K562 (cell line): Measurements from ENCODE around the gene FAM118B. TPM values are rescaled to one million over a fixed set of nuclear protein-coding genes. Genes with fewer than 3 reads are reported as not detected.

Experiments
- ATAC-seq: fragments of 200-7000 bp; cut with Tn5 transposase; 3 replicates; pipeline ENCODE4 v1.9.1; 2020; ENCODE audit warnings: moderate library complexity
- BruUV-seq: library from RNA; stranded (reverse); fragments of 400-500 nt; replicated peaks from 2 replicates; lab custom pipeline; 2021; lab: Mats Ljungman, UMichigan
- CTCF ChIA-PET: fragments of 300-600 bp; formaldehyde crosslinking; extraction: SDS; loops from one replicate; lab custom pipeline; 2021; ENCODE audit warnings: low intra/inter-chr PET ratio; lab: Yijun Ruan, JAX
- POLR2A ChIA-PET: fragments of 300-600, 350-650 bp; sonication (Branson Sonifier 250); formaldehyde crosslinking; extraction: SDS; loops from one replicate; lab custom pipeline; 2021; ENCODE audit warnings: antibody characterized with exemption, inconsistent platforms; lab: Yijun Ruan, JAX
- DNase-seq, 4 experiments: peaks; one replicate each; pipeline versions ENCODE4 v3.0.0 to v3.0.0-alpha.2; 2011 to 2018; ENCODE audit warnings: low spot score in 3 of 4, mixed read lengths in 3 of 4; ENCODE audit errors: extremely low read depth in 1 of 4
- FAIRE-seq: peaks from 2 replicates; lab custom pipeline; 2011; peaks lifted over from hg19 to GRCh38; lab: Jason Lieb, UNC
- H2AFZ ChIP-seq: 2 replicates; pipeline ENCODE4 v1.6.0; 2011; ENCODE audit warnings: low read depth, low read length, control low read depth, inconsistent platforms
- H3K27ac ChIP-seq: fragments of 200-600 bp; 3 replicates; pipeline ENCODE4 v1.8.0; 2011; ENCODE audit warnings: low read depth, mild to moderate bottlenecking, control low read depth, inconsistent platforms, low read length, moderate library complexity, mixed read lengths; ENCODE audit errors: extremely low read depth
- H3K27me3 ChIP-seq, 2 experiments: fragments of 300-600 bp in 1 of 2; 2 replicates in 1 of 2; 3 replicates in 1 of 2; pipeline versions ENCODE4 v1.6.0 to v1.8.0; 2011; ENCODE audit warnings: inconsistent platforms in 2 of 2, low read length in 2 of 2, mild to moderate bottlenecking in 1 of 2, mixed read lengths in 1 of 2, moderate library complexity in 1 of 2; ENCODE audit not compliant: control insufficient read depth in 2 of 2, insufficient read depth in 2 of 2
- H3K36me3 ChIP-seq: fragments of 300-600 bp; 3 replicates; pipeline ENCODE4 v1.8.0; 2011; ENCODE audit warnings: mild to moderate bottlenecking, low read length, inconsistent platforms; ENCODE audit not compliant: control insufficient read depth, insufficient read depth
- H3K4me1 ChIP-seq, 2 experiments: fragments of 200-600 bp in 1 of 2; replicated peaks in 1 of 2; 2 replicates in 1 of 2; 3 replicates in 1 of 2; pipeline versions ENCODE4 v1.5.1 to v1.8.0; 2011; ENCODE audit warnings: inconsistent platforms in 2 of 2, low read length in 2 of 2, mild to moderate bottlenecking in 1 of 2, mixed read lengths in 1 of 2, moderate library complexity in 1 of 2; ENCODE audit not compliant: control insufficient read depth in 2 of 2, insufficient read depth in 2 of 2
- H3K4me2 ChIP-seq: 2 replicates; pipeline ENCODE4 v1.6.1; 2011; ENCODE audit warnings: low read length, control low read depth, inconsistent platforms, mixed read lengths; ENCODE audit not compliant: insufficient read depth
- H3K4me3 ChIP-seq: fragments of 200-600 bp; sonication (generic), shearing (Covaris generic); 2 replicates; pipeline ENCODE4 v1.5.1; 2016; ENCODE audit warnings: control low read depth, inconsistent platforms
- H3K79me2 ChIP-seq: fragments of 200-600 bp; 3 replicates; pipeline ENCODE4 v1.8.0; 2011; ENCODE audit warnings: low read length, inconsistent platforms; ENCODE audit not compliant: control insufficient read depth, insufficient read depth
- H3K9ac ChIP-seq, 2 experiments: 2 replicates each; pipeline versions ENCODE4 v1.6.0 to v1.6.1; 2011; ENCODE audit warnings: low read depth in 2 of 2, low read length in 2 of 2, control low read depth in 1 of 2, inconsistent platforms in 1 of 2, mild to moderate bottlenecking in 1 of 2, mixed read lengths in 1 of 2; ENCODE audit not compliant: insufficient read depth in 1 of 2
- H3K9me1 ChIP-seq: one replicate; pipeline ENCODE4 v1.6.0; 2011; ENCODE audit warnings: inconsistent platforms, mild to moderate bottlenecking, low read length, moderate library complexity; ENCODE audit not compliant: control insufficient read depth, insufficient read depth
- H3K9me3 ChIP-seq: replicated peaks from 2 replicates; pipeline ENCODE4 v1.5.1; 2011; ENCODE audit warnings: low read depth, low read length, inconsistent platforms; ENCODE audit not compliant: control insufficient read depth, insufficient read depth
- H4K20me1 ChIP-seq: replicated peaks from 2 replicates; pipeline ENCODE4 v1.6.1; 2011; ENCODE audit warnings: low read length, inconsistent platforms, mixed read lengths; ENCODE audit not compliant: control insufficient read depth, insufficient read depth
- CC2D1A ChIP-seq: fragments of 450-650 bp; IDR thresholded peaks from 2 replicates; pipeline ENCODE4 v1.6.1; 2017; ENCODE audit warnings: mild to moderate bottlenecking
- CLOCK ChIP-seq: fragments of 250-450 bp; sonication (Bioruptor Pico); IDR thresholded peaks from 2 replicates; pipeline ENCODE4 v1.4.0; 2020; ENCODE audit warnings: mild to moderate bottlenecking, moderate library complexity, borderline replicate concordance
- DPF2 ChIP-seq: fragments of 450-650 bp; IDR thresholded peaks from 2 replicates; pipeline ENCODE4 v1.6.1; 2016
- E2F5 ChIP-seq: sonication (generic); formaldehyde crosslinking; IDR thresholded peaks from 2 replicates; pipeline ENCODE4 v1.8.0; 2022; ENCODE audit warnings: mild to moderate bottlenecking, missing genetic modification reagents
- ELF4 ChIP-seq: fragments of 450-650 bp; formaldehyde crosslinking; IDR thresholded peaks from 2 replicates; pipeline ENCODE4 v1.4.0; 2022; ENCODE audit warnings: missing genetic modification characterization
- FOXK1 ChIP-seq: sonication (generic); formaldehyde crosslinking; IDR thresholded peaks from 2 replicates; pipeline ENCODE4 v1.8.0; 2022; ENCODE audit warnings: missing genetic modification reagents, mild to moderate bottlenecking, borderline replicate concordance
- HNRNPLL ChIP-seq: fragments of 200-400 bp; formaldehyde crosslinking; IDR thresholded peaks from 2 replicates; pipeline ENCODE4 v1.6.1; 2017; ENCODE audit warnings: low read length, low read depth, mild to moderate bottlenecking; ENCODE audit not compliant: poor library complexity, severe bottlenecking
- KDM1A ChIP-seq, 2 experiments: fragments of 450-650 bp; IDR thresholded peaks; 2 replicates each; pipeline ENCODE4 v1.6.1; 2016; ENCODE audit warnings: mild to moderate bottlenecking in 2 of 2
- MAX ChIP-seq: sonication (generic); formaldehyde crosslinking; IDR thresholded peaks from 2 replicates; pipeline ENCODE4 v1.9.0; 2022; ENCODE audit warnings: mild to moderate bottlenecking, missing genetic modification reagents
- RBM25 ChIP-seq: fragments of 200-400 bp; formaldehyde crosslinking; IDR thresholded peaks from 2 replicates; pipeline ENCODE4 v1.6.1; 2018; ENCODE audit warnings: low read length, low read depth, moderate library complexity; ENCODE audit not compliant: severe bottlenecking
- SIRT6 ChIP-seq: IDR thresholded peaks from one replicate; pipeline ENCODE4 v1.6.1; 2012; ENCODE audit warnings: low read depth, mild to moderate bottlenecking, control low read depth, inconsistent platforms, low read length, moderate library complexity
- SMARCC2 ChIP-seq: fragments of 450-650 bp; IDR thresholded peaks from 2 replicates; pipeline ENCODE4 v1.6.1; 2017; ENCODE audit warnings: antibody characterized with exemption, moderate library complexity, mild to moderate bottlenecking, low read depth
- TCF3 ChIP-seq: sonication (generic); formaldehyde crosslinking; IDR thresholded peaks from 2 replicates; pipeline ENCODE4 v1.4.0; 2020; ENCODE audit warnings: mild to moderate bottlenecking, missing genetic modification reagents
- TSC22D4 ChIP-seq: fragments of 450-650 bp; IDR thresholded peaks from 2 replicates; pipeline ENCODE4 v1.6.1; 2016; ENCODE audit warnings: missing genetic modification characterization, missing biosample characterization, control low read depth
- WGBS: fragments of 100-300 bp; shearing (Covaris generic); methylation state at CpG from one replicate; pipeline ENCODE4 v1.1.6; 2016; ENCODE audit warnings: low coverage, mixed read lengths; ENCODE audit not compliant: insufficient coverage; ENCODE audit errors: missing lambda C conversion rate; 5-methylcytosine and 5-hydroxymethylcytosine counted together
- in situ Hi-C: fragments of 300-500 bp; cut with MboI; formaldehyde crosslinking; loops from 4 replicates; pipeline ENCODE4 v1.15.0; 2018; ENCODE audit warnings: inconsistent platforms, mixed read lengths
- intact Hi-C: fragments of 100-400 bp; cut with micrococcal nuclease; formaldehyde crosslinking; loops from 2 replicates; pipeline ENCODE4 v1.14.2; 2022
- polyA plus RNA-seq, 8 experiments: library from polyadenylated mRNA; depleted of rRNA in 4 of 8; stranded (reverse) in 5 of 8; unstranded in 3 of 8; fragments of >200 nt; fragmentation: Nextera tagmentation in 2 of 8; fragmentation: Illumina TruSeq in 1 of 8; extraction: Ambion mirVana in 2 of 8; extraction: Trizol in 1 of 8; gene quantifications; 2 replicates each; pipeline versions ENCODE4 v1.2.1 to v1.2.3, GENCODE V29; 2011 to 2014; ENCODE audit warnings: inconsistent platforms in 1 of 8, missing spikeins in 1 of 8
- total RNA-seq, 7 experiments: library from RNA; depleted of rRNA in 6 of 7; stranded (reverse); fragments of >200 nt in 6 of 7; fragmentation: Illumina TruSeq in 2 of 7; extraction: Trizol in 2 of 7; gene quantifications; 2 replicates each; pipeline versions ENCODE4 v1.2.1 to v1.2.3, GENCODE V29; 2011 to 2021; ENCODE audit warnings: low replicate concordance in 1 of 7
- TF ChIP-seq, protein P1 (sequence below): fragments of 450-650 bp; formaldehyde crosslinking; conservative IDR thresholded peaks from 2 replicates; pipeline ENCODE4 v1.4.0; 2022; ENCODE audit warnings: mild to moderate bottlenecking, missing genetic modification characterization
- TF ChIP-seq, protein P2 (sequence below): fragments of 450-650 bp; IDR thresholded peaks from 2 replicates; pipeline ENCODE4 v1.6.1; 2016; ENCODE audit warnings: mild to moderate bottlenecking

The FAM118B gene
- total and polyA plus RNA-seq, 9 of the 15 experiments (the other 6 are each of a cell fraction or from before 2014, with no cell fraction given) = 12.0 to 49.0 (median 22.1) TPM

DNA sequence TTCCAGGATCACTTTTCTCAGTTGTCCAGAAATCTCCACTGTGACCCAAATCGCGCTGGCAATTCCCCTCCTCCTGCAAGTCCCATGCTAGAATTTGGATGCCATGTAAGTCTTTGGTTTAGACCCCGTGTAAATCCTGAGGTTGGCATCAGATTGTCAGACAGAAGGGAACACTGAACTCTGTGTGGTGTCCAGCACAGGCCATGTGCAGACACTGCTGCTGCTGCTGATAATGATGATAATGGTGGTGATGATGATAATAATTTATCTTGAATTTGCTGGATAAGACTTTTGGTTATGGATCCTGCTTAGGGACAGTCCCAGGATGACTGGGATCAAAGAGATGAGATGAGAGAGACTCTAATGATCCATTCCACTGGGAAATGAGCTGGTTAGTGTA, 45.2 kb upstream of the FAM118B start:
- peaks cover 43 to 57% of the 10 kb centered on the region in 2 experiments for H3K27me3 ChIP-seq
- H4K20me1 ChIP-seq = no peaks in the 10 kb centered on the region
- ChIA-PET POLR2A (interaction anchor here (0.8 kb wide), 1 partner anchor 13 kb away, joined by 3 read pairs; no protein-coding TSS in a partner anchor), CTCF (no interaction called here)
- H3K9me1 ChIP-seq = no peaks in the 10 kb centered on the region
- DNase-seq = no peak
- peaks cover 0 to 8% of the 10 kb centered on the region in 2 experiments; a peak in 2 of 5 replicates for H3K4me1 ChIP-seq
- BruUV-seq = no TSS peak
- no peak overlapping the region for H3K27ac ChIP-seq
- H3K9ac ChIP-seq = no peak overlapping the region
- no peaks in the 10 kb centered on the region for H3K9me3 ChIP-seq
- H3K4me3 ChIP-seq = no peak overlapping the region
- intact Hi-C loops = no loop called here
- no peak overlapping the region for H3K4me2 ChIP-seq
- H3K36me3 ChIP-seq = no peaks in the 10 kb centered on the region
- H2AFZ ChIP-seq = no peak overlapping the region
- H3K79me2 ChIP-seq = no peaks in the 10 kb centered on the region
- no peak for ATAC-seq
- in situ Hi-C loops = no loop called here
- no peak for FAIRE-seq
- 0% methylated on average over 3 of the region's 3 CpGs for WGBS
- TF ChIP-seq TSC22D4 (no peak), DPF2 (no peak), MAX (CRISPR knock-in tag) (no peak), SMARCC2 (no peak), CLOCK (CRISPR knock-in tag) (no peak), HNRNPLL (no peak), E2F5 (CRISPR knock-in tag) (no peak), SIRT6 (no peak), CC2D1A (no peak), TCF3 (CRISPR knock-in tag) (no peak), KDM1A (IDR thresholded peaks at IDR 0.05) (no peak), FOXK1 (CRISPR knock-in tag) (no peak), ELF4 (CRISPR knock-in tag) (no peak), RBM25 (no peak)
- TF ChIP-seq, protein P1, sequence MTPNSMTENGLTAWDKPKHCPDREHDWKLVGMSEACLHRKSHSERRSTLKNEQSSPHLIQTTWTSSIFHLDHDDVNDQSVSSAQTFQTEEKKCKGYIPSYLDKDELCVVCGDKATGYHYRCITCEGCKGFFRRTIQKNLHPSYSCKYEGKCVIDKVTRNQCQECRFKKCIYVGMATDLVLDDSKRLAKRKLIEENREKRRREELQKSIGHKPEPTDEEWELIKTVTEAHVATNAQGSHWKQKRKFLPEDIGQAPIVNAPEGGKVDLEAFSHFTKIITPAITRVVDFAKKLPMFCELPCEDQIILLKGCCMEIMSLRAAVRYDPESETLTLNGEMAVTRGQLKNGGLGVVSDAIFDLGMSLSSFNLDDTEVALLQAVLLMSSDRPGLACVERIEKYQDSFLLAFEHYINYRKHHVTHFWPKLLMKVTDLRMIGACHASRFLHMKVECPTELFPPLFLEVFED (CRISPR knock-in tag) = no peak
- TF ChIP-seq, protein P2, sequence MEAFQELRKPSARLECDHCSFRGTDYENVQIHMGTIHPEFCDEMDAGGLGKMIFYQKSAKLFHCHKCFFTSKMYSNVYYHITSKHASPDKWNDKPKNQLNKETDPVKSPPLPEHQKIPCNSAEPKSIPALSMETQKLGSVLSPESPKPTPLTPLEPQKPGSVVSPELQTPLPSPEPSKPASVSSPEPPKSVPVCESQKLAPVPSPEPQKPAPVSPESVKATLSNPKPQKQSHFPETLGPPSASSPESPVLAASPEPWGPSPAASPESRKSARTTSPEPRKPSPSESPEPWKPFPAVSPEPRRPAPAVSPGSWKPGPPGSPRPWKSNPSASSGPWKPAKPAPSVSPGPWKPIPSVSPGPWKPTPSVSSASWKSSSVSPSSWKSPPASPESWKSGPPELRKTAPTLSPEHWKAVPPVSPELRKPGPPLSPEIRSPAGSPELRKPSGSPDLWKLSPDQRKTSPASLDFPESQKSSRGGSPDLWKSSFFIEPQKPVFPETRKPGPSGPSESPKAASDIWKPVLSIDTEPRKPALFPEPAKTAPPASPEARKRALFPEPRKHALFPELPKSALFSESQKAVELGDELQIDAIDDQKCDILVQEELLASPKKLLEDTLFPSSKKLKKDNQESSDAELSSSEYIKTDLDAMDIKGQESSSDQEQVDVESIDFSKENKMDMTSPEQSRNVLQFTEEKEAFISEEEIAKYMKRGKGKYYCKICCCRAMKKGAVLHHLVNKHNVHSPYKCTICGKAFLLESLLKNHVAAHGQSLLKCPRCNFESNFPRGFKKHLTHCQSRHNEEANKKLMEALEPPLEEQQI = no peak
